ENCODE data around the gene CDX2.
A peak's percentile ranks its signal among the peaks of the same experiment; 100 is the strongest.
"Not testable (repeated sequence)": the region's sequence is repeated elsewhere in the genome, so short reads cannot be mapped to it uniquely, and the experiment has no call there.

The CDX2 gene, protein sequence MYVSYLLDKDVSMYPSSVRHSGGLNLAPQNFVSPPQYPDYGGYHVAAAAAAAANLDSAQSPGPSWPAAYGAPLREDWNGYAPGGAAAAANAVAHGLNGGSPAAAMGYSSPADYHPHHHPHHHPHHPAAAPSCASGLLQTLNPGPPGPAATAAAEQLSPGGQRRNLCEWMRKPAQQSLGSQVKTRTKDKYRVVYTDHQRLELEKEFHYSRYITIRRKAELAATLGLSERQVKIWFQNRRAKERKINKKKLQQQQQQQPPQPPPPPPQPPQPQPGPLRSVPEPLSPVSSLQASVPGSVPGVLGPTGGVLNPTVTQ

GRCh38 chr13:27969082-27969865 lies at the start of gene CDX2:
TSS of gene CDX2 (minus strand) at chr13:27969315. CDS start at chr13:27969006, 309 bp downstream.
- no peak for DNase-seq (ENCODE audit: low spot score)

- no peak for DNase-seq (ENCODE audit: low spot score)
Observed at GRCh38 chr13:28014301-28014700, 45.2 kb upstream of the CDX2 start.

- no peak for DNase-seq (ENCODE audit: low spot score)
Observed at GRCh38 chr13:28013482-28013881, 44.4 kb upstream of the CDX2 start.

- no peak for DNase-seq (ENCODE audit: low spot score)
Observed at GRCh38 chr13:28012896-28013295, 43.8 kb upstream of the CDX2 start.

GRCh38 chr13:28012383-28012782 lies 43.3 kb upstream of the CDX2 start:
- DNase-seq (ENCODE audit: low spot score): no peak

DNA sequence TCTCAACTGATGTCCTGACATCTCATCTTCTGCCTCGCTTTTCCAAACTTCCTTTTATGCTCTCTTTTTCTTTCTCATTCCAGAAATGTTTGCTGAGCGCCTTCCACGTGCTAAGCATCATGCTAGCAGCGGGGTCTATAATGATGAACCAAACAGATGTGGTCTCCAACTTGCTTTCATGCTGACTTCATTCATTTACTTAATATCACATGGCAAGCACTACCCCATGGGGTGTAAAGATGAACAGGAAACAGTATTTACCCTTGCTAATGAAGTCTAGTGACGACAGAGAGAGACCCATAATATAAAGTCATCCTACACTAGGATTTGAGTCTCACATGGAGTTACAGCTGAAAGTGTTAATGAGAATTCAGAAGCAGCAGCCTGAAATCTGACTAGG lies 40.9 kb upstream of the CDX2 start:
- DNase-seq (ENCODE audit: low spot score): no peak

DNA sequence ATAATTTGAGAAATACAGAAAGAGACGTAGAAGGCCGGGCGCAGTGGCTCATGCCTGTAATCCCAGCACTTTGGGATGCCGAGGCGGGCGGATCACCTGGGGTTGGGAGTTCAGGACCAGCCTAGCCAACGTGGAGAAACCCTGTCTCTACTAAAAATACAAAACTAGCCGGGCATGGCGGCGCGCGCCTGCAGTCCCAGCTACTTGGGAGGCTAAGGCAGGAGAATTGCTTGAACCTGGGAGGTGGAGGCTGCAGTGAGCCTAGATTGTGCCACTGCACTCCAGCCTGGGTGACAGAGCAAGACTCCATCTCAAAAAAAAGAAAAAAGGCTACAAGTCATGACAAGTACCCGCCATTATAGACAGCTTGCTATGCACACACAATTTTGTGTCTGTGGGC lies 35.9 kb upstream of the CDX2 start:
- DNase-seq (ENCODE audit: low spot score): not testable (repeated sequence)

- DNase-seq (ENCODE audit: low spot score): no peak
Observed at GRCh38 chr13:28002886-28003698, 34.0 kb upstream of the CDX2 start.

- no peak for DNase-seq (ENCODE audit: low spot score)
Observed at GRCh38 chr13:28001837-28002473, 32.8 kb upstream of the CDX2 start.

DNA sequence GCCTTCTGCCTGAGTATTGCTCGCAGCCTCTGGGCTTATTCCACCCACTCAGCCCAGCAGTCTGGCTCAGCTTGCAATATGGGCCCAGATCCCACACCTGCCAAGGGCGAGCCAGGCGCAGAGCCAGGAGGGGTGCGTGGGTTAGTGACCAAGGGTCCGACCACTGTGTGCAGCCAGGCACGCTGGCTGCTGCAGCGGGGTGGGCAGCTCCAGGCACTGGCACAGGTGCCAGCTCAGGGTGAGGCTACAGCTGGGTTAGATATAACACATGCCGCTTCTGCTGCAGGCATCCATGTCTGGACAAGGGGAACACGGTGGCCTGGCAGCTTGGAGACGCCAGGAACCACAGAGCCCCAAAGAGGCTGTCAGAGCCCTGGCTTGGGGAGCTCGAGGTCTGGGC lies 31.9 kb upstream of the CDX2 start:
- no peak for DNase-seq (ENCODE audit: low spot score)

- no peak for DNase-seq (ENCODE audit: low spot score)
Observed at GRCh38 chr13:28000567-28000966, 31.5 kb upstream of the CDX2 start.

- no peak for DNase-seq (ENCODE audit: low spot score)
Observed at GRCh38 chr13:27997904-27998522, 28.9 kb upstream of the CDX2 start.

- no peak for DNase-seq (ENCODE audit: low spot score)
Observed at GRCh38 chr13:27991881-27992280, 22.8 kb upstream of the CDX2 start.

DNA sequence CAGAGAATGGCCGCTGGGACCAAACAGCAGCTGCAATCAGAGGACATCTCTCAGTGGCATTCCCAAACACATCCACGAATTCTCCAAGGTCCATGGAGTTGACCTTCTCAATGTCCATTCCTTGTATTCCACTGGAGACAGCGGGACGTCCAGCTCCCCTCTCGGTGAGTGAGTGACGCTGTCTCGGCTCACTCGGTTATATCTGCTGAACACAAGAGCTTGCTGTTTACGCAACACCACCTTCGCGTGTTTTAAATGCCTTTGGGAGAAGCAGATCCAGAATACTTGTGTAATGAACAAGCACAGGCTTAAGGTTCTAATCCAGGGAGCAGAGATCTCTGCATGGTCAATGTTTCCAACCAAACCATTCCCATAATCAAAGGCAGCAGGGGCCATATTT lies 19.4 kb upstream of the CDX2 start, which contains the start of gene URAD:
Gene URAD, minus strand, starts transcription at position 174 of the 400 bp plus-strand sequence. Its CDS starts 56 bp downstream, at position 118.
- DNase-seq (ENCODE audit: low spot score): no peak

DNA sequence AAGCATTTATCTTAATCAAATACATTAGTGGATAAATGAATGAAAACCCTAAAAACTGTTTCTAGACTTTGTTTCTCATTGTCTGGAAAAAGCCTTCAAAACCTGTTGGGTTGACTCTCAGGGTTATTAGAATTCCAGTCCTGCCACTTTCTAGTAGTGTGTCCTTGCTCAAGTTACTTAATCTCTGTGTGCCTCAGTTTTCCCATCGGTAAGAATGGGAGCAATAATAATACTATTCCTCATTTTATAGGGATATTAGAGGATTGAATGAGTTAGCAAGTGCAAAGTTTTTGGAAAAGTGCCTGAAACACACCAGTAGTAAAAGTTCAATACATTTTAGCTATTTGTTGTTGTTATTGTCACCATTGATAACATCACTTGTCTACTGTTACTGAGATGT lies 16.5 kb upstream of the CDX2 start:
- no peak for DNase-seq (ENCODE audit: low spot score)

- DNase-seq (ENCODE audit: low spot score): no peak
Observed at GRCh38 chr13:27982361-27982760, 13.2 kb upstream of the CDX2 start.

GRCh38 chr13:27981006-27981708 lies 12.0 kb upstream of the CDX2 start:
- peak; percentile 6 for DNase-seq (ENCODE audit: low spot score)

GRCh38 chr13:27980280-27980998 lies 11.3 kb upstream of the CDX2 start:
- DNase-seq (ENCODE audit: low spot score): peak; percentile 8

DNA sequence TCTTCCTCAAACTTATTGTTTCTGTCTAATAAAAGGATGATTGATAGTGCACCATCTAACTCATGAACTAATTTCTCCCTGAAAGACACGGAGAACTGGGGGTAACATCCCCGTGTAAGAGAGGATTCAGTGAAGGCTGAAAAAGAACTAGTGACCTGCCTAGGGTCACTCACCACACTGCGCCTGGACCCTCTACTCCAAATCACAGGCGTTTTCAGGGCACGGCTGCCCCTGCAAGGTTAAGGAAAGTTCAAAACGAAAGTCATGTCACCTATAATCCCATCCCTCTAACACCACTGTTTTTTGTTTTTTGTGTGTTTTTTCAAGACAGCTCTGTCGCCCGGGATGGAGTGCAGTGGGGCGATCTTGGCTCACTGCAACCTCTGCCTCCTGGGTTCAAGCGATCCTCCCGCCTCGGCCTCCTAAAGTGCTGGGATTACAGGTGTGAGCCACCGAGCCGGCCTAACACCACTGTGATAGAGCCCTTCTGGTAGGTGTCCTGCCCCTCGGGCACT lies 10.7 kb upstream of the CDX2 start:
- no peak for DNase-seq (ENCODE audit: low spot score)
